HEK293 (cell line): ENCODE results near the gene TTC7B.
A peak's percentile ranks its signal among the peaks of the same experiment; 100 is the strongest.

Experiments used
- CTCF ChIA-PET: fragments of 350-600 bp; formaldehyde crosslinking; extraction: SDS; loops from one replicate; lab custom pipeline; 2021; ENCODE audit warnings: antibody characterized with exemption; lab: Yijun Ruan, JAX
- POLR2A ChIA-PET: fragments of 300-600 bp; formaldehyde crosslinking; extraction: SDS; loops from one replicate; lab custom pipeline; 2020; ENCODE audit warnings: antibody characterized with exemption, inconsistent platforms; lab: Yijun Ruan, JAX
- H3K27ac ChIP-seq: fragments of 200-500 bp; sonication (Bioruptor generic); 2 replicates; pipeline ENCODE4 v1.5.1; 2014; ENCODE audit warnings: low read depth, low read length, control low read depth, inconsistent platforms; ENCODE audit errors: extremely low read depth
- H3K36me3 ChIP-seq, 2 experiments: fragments of 200-500 bp in 1 of 2; sonication (Bioruptor generic) in 1 of 2; 1 replicate in 1 of 2; 2 replicates in 1 of 2; pipeline ENCODE4 v1.5.1; 2014 to 2017; ENCODE audit warnings: inconsistent platforms in 2 of 2, low read length in 2 of 2; ENCODE audit not compliant: control insufficient read depth in 2 of 2, insufficient read depth in 1 of 2
- H3K4me1 ChIP-seq: fragments of 200-500 bp; sonication (Bioruptor generic); 2 replicates; pipeline ENCODE4 v1.5.1; 2014; ENCODE audit warnings: mild to moderate bottlenecking, low read length, inconsistent platforms; ENCODE audit not compliant: control insufficient read depth, insufficient read depth
- H3K4me3 ChIP-seq: 2 replicates; pipeline ENCODE4 v1.5.1; 2011; ENCODE audit warnings: low read depth, mild to moderate bottlenecking, control low read depth, low read length, moderate library complexity
- H3K9me3 ChIP-seq: fragments of 200-500 bp; sonication (Bioruptor generic); 2 replicates; pipeline ENCODE4 v1.5.1; 2014; ENCODE audit warnings: low read depth, low read length, inconsistent platforms; ENCODE audit not compliant: control insufficient read depth, insufficient read depth
- IKZF3 ChIP-seq: fragments of 450-650 bp; IDR thresholded peaks from 2 replicates; pipeline ENCODE4 v1.5.0; 2018; ENCODE audit warnings: missing biosample characterization, mild to moderate bottlenecking, missing genetic modification characterization, moderate library complexity
- KLF8 ChIP-seq: fragments of 450-650 bp; formaldehyde crosslinking; IDR thresholded peaks from 2 replicates; pipeline ENCODE4 v1.5.1; 2016; ENCODE audit warnings: missing biosample characterization, missing genetic modification characterization
- MZF1 ChIP-seq: fragments of 450-650 bp; formaldehyde crosslinking; IDR thresholded peaks from 2 replicates; pipeline ENCODE4 v1.5.1; 2017; ENCODE audit warnings: missing biosample characterization, missing genetic modification characterization, borderline replicate concordance
- RBAK ChIP-seq: fragments of 450-650 bp; formaldehyde crosslinking; IDR thresholded peaks from 2 replicates; pipeline ENCODE4 v1.5.1; 2016; ENCODE audit warnings: missing biosample characterization, missing genetic modification characterization
- ZBTB48 ChIP-seq: fragments of 450-650 bp; formaldehyde crosslinking; IDR thresholded peaks from 2 replicates; pipeline ENCODE4 v1.5.1; 2016; ENCODE audit warnings: missing biosample characterization, missing genetic modification characterization
- ZNF132 ChIP-seq: fragments of 450-650 bp; formaldehyde crosslinking; IDR thresholded peaks from 2 replicates; pipeline ENCODE4 v1.5.1; 2017; ENCODE audit warnings: missing biosample characterization, missing genetic modification characterization, borderline replicate concordance
- ZNF24 ChIP-seq: fragments of 450-650 bp; formaldehyde crosslinking; IDR thresholded peaks from 2 replicates; pipeline ENCODE4 v1.5.1; 2016; ENCODE audit warnings: missing biosample characterization, missing genetic modification characterization
- ZNF548 ChIP-seq: fragments of 450-650 bp; formaldehyde crosslinking; IDR thresholded peaks from 2 replicates; pipeline ENCODE4 v1.5.1; 2016; ENCODE audit warnings: missing biosample characterization, missing genetic modification characterization
- ZNF600 ChIP-seq: fragments of 450-650 bp; formaldehyde crosslinking; IDR thresholded peaks from 2 replicates; pipeline ENCODE4 v1.5.1; 2016; ENCODE audit warnings: missing biosample characterization, missing genetic modification characterization
- ZSCAN30 ChIP-seq: fragments of 450-650 bp; IDR thresholded peaks from 2 replicates; pipeline ENCODE4 v1.5.1; 2018; ENCODE audit warnings: missing biosample characterization, mild to moderate bottlenecking, missing genetic modification characterization, moderate library complexity
- TF ChIP-seq, protein P1 (sequence below): sonication (generic); formaldehyde crosslinking; IDR thresholded peaks from 2 replicates; pipeline ENCODE4 v1.8.1; 2022; ENCODE audit warnings: mild to moderate bottlenecking, moderate library complexity, missing genetic modification reagents
- TF ChIP-seq, protein P2 (sequence below): fragments of 450-650 bp; formaldehyde crosslinking; IDR thresholded peaks from 2 replicates; pipeline ENCODE4 v1.5.1; 2016; ENCODE audit warnings: missing biosample characterization, missing genetic modification characterization
- TF ChIP-seq, protein P3 (sequence below): fragments of 450-650 bp; formaldehyde crosslinking; optimal IDR thresholded peaks from 2 replicates; pipeline ENCODE3; 2016; ENCODE audit warnings: missing biosample characterization, mild to moderate bottlenecking, missing genetic modification characterization
- TF ChIP-seq, protein P4 (sequence below): fragments of 450-650 bp; formaldehyde crosslinking; IDR thresholded peaks from 2 replicates; pipeline ENCODE4 v1.5.1; 2017; ENCODE audit warnings: missing biosample characterization, missing genetic modification characterization
- TF ChIP-seq, protein P5 (sequence below): fragments of 450-650 bp; formaldehyde crosslinking; IDR thresholded peaks from 2 replicates; pipeline ENCODE4 v1.5.1; 2017; ENCODE audit warnings: missing biosample characterization, missing genetic modification characterization
- TF ChIP-seq, protein P6 (sequence below): fragments of 450-650 bp; formaldehyde crosslinking; IDR thresholded peaks from 2 replicates; pipeline ENCODE4 v1.5.1; 2016; ENCODE audit warnings: missing biosample characterization, missing genetic modification characterization
- TF ChIP-seq, protein P7 (sequence below): fragments of 450-650 bp; formaldehyde crosslinking; IDR thresholded peaks from 2 replicates; pipeline ENCODE4 v1.5.1; 2017; ENCODE audit warnings: missing biosample characterization, mild to moderate bottlenecking, missing genetic modification characterization, moderate library complexity

Gene TTC7B

DNA sequence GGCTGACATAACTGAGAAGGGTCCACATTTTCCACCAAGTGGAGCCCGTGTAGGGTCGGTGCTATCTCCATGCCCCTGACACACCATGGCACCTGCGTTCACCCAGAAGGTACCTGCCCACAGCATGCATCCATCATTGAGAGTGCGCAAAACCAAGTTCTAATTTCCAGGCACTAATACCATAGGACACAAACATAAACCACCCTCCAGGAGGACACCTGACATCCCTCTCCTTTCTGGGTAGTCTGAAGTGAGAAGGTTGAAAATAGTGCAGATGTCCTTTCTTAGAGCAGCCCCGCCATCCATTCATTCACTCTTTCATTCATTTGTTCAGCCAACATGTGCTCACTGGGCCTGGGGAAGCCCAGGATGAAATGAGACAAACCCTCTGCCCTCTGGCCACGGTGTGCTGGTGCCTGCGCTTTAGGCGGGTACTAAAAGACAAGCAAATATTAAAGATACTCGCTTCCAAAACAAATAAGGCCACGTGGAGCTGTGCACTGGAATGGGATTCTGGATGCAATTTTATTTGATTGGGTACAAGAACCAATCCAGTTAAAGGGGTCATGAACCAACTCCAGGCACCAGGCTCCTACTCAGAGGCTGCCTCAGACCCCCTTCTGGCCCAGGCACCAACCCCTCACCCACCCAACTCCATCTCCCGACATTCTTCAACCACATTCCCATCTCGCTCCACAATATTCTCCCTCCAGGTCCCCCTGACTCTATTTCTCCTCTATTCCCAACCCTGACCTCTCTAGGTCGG is 1.2 kb downstream of the TTC7B start:
- Histone ChIP-seq H3K4me3 (peak overlapping the region; percentile 85), H3K36me3 (no peaks in the 10 kb centered on the region)
- CTCF ChIA-PET = interaction anchor here (1.5 kb wide), 1 partner anchor 19 kb away, joined by 3 read pairs; no protein-coding TSS in a partner anchor
- TF ChIP-seq, protein P1, sequence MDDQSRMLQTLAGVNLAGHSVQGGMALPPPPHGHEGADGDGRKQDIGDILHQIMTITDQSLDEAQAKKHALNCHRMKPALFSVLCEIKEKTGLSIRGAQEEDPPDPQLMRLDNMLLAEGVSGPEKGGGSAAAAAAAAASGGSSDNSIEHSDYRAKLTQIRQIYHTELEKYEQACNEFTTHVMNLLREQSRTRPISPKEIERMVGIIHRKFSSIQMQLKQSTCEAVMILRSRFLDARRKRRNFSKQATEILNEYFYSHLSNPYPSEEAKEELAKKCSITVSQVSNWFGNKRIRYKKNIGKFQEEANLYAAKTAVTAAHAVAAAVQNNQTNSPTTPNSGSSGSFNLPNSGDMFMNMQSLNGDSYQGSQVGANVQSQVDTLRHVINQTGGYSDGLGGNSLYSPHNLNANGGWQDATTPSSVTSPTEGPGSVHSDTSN = no peak
- TF ChIP-seq ZNF600 = peak; percentile 81
- 0 out of 2 replicates have a peak, but pooled peaks have one; percentile 37 for TF ChIP-seq IKZF3 (tag by site-specific recombination)
- TF ChIP-seq ZBTB48 (tag by site-specific recombination) = peak; percentile 86; the same call in 1 of the 2 replicates
- TF ChIP-seq, protein P2, sequence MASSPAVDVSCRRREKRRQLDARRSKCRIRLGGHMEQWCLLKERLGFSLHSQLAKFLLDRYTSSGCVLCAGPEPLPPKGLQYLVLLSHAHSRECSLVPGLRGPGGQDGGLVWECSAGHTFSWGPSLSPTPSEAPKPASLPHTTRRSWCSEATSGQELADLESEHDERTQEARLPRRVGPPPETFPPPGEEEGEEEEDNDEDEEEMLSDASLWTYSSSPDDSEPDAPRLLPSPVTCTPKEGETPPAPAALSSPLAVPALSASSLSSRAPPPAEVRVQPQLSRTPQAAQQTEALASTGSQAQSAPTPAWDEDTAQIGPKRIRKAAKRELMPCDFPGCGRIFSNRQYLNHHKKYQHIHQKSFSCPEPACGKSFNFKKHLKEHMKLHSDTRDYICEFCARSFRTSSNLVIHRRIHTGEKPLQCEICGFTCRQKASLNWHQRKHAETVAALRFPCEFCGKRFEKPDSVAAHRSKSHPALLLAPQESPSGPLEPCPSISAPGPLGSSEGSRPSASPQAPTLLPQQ (tag by site-specific recombination) = peak; percentile 52
- 0 out of 2 replicates have a peak, but pooled peaks have one; percentile 18 for TF ChIP-seq ZSCAN30 (tag by site-specific recombination)
- no peak for TF ChIP-seq MZF1
- TF ChIP-seq, protein P3, sequence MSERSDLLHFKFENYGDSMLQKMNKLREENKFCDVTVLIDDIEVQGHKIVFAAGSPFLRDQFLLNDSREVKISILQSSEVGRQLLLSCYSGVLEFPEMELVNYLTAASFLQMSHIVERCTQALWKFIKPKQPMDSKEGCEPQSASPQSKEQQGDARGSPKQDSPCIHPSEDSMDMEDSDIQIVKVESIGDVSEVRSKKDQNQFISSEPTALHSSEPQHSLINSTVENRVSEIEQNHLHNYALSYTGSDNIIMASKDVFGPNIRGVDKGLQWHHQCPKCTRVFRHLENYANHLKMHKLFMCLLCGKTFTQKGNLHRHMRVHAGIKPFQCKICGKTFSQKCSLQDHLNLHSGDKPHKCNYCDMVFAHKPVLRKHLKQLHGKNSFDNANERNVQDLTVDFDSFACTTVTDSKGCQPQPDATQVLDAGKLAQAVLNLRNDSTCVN (tag by site-specific recombination) = peak; percentile 7
- TF ChIP-seq ZNF24 (tag by site-specific recombination) = peak; percentile 84; the same call in 1 of the 2 replicates
- TF ChIP-seq ZNF548 (tag by site-specific recombination) = no peak
- TF ChIP-seq, all 188 proteins: peak for 7
- Histone ChIP-seq H3K27ac (peak overlapping the region; percentile 69; the same call in 1 of the 2 replicates), H3K9me3 (no peaks in the 10 kb centered on the region), H3K4me1 (peaks cover 9% of the 10 kb centered on the region)
- POLR2A ChIA-PET = no interaction called here

DNA sequence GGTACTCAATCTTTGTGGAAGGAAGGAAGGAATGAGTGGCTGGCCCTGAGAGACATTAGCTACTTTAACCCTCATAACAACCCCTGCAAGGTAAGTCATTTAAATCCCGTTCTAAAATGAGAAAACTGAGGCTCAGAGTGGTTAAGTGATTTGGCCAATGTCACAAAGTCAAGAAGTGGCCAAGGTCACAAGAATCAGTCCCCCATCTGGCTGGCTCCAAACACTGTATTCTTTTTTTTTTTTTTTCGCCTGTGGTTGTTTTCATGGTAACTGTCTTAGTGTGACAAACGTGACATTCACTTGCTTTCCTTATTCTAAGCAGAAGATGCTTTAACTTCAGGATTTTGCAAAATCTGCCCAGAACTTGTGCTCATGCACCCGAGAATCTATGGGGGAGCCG is 2.8 kb downstream of the TTC7B start:
- ChIA-PET CTCF (interaction anchor here (1.1 kb wide), 1 partner anchor 54 kb away, joined by 4 read pairs; no protein-coding TSS in a partner anchor), POLR2A (no interaction called here)
- Histone ChIP-seq H3K36me3 (no peaks in the 10 kb centered on the region), H3K9me3 (no peaks in the 10 kb centered on the region), H3K4me3 (no peak overlapping the region), H3K27ac (no peak overlapping the region), H3K4me1 (peaks cover 9% of the 10 kb centered on the region)
- TF ChIP-seq, protein P4, sequence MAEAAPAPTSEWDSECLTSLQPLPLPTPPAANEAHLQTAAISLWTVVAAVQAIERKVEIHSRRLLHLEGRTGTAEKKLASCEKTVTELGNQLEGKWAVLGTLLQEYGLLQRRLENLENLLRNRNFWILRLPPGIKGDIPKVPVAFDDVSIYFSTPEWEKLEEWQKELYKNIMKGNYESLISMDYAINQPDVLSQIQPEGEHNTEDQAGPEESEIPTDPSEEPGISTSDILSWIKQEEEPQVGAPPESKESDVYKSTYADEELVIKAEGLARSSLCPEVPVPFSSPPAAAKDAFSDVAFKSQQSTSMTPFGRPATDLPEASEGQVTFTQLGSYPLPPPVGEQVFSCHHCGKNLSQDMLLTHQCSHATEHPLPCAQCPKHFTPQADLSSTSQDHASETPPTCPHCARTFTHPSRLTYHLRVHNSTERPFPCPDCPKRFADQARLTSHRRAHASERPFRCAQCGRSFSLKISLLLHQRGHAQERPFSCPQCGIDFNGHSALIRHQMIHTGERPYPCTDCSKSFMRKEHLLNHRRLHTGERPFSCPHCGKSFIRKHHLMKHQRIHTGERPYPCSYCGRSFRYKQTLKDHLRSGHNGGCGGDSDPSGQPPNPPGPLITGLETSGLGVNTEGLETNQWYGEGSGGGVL (tag by site-specific recombination) = no peak
- TF ChIP-seq, protein P5, sequence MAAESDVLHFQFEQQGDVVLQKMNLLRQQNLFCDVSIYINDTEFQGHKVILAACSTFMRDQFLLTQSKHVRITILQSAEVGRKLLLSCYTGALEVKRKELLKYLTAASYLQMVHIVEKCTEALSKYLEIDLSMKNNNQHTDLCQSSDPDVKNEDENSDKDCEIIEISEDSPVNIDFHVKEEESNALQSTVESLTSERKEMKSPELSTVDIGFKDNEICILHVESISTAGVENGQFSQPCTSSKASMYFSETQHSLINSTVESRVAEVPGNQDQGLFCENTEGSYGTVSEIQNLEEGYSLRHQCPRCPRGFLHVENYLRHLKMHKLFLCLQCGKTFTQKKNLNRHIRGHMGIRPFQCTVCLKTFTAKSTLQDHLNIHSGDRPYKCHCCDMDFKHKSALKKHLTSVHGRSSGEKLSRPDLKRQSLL = no peak
- TF ChIP-seq KLF8 = no peak
- no peak for TF ChIP-seq ZNF132 (tag by site-specific recombination)
- no peak for TF ChIP-seq RBAK (tag by site-specific recombination)
- TF ChIP-seq IKZF3 (tag by site-specific recombination) = no peak
- TF ChIP-seq, protein P6, sequence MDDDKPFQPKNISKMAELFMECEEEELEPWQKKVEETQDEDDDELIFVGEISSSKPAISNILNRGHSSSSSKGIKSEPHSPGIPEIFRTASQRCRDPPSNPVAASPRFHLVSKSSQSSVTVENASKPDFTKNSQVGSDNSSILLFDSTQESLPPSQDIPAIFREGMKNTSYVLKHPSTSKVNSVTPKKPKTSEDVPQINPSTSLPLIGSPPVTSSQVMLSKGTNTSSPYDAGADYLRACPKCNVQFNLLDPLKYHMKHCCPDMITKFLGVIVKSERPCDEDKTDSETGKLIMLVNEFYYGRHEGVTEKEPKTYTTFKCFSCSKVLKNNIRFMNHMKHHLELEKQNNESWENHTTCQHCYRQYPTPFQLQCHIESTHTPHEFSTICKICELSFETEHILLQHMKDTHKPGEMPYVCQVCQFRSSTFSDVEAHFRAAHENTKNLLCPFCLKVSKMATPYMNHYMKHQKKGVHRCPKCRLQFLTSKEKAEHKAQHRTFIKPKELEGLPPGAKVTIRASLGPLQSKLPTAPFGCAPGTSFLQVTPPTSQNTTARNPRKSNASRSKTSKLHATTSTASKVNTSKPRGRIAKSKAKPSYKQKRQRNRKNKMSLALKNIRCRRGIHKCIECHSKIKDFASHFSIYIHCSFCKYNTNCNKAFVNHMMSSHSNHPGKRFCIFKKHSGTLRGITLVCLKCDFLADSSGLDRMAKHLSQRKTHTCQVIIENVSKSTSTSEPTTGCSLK (tag by site-specific recombination) = no peak
- TF ChIP-seq, protein P7, sequence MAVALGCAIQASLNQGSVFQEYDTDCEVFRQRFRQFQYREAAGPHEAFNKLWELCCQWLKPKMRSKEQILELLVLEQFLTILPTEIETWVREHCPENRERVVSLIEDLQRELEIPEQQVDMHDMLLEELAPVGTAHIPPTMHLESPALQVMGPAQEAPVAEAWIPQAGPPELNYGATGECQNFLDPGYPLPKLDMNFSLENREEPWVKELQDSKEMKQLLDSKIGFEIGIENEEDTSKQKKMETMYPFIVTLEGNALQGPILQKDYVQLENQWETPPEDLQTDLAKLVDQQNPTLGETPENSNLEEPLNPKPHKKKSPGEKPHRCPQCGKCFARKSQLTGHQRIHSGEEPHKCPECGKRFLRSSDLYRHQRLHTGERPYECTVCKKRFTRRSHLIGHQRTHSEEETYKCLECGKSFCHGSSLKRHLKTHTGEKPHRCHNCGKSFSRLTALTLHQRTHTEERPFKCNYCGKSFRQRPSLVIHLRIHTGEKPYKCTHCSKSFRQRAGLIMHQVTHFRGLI (tag by site-specific recombination) = no peak
